HG03460 (cell line): Measurements from ENCODE around the gene SRSF10.
A peak's percentile ranks its signal among the peaks of the same experiment; 100 is the strongest.
"Not testable (repeated sequence)": the region's sequence is repeated elsewhere in the genome, so short reads cannot be mapped to it uniquely, and the experiment has no call there.

Experiments
- ATAC-seq: cut with Tn5 transposase; IDR thresholded peaks from one replicate; pipeline ENCODE4 v1.9.1; 2021; ENCODE audit not compliant: unreplicated experiment

SRSF10 gene

GRCh38 chr1:23999156-23999671, 19.1 kb upstream of the SRSF10 start:
- ATAC-seq, result no peak

- ATAC-seq, result no peak
Measured at GRCh38 chr1:23997812-23998211, 17.7 kb upstream of the SRSF10 start.

DNA sequence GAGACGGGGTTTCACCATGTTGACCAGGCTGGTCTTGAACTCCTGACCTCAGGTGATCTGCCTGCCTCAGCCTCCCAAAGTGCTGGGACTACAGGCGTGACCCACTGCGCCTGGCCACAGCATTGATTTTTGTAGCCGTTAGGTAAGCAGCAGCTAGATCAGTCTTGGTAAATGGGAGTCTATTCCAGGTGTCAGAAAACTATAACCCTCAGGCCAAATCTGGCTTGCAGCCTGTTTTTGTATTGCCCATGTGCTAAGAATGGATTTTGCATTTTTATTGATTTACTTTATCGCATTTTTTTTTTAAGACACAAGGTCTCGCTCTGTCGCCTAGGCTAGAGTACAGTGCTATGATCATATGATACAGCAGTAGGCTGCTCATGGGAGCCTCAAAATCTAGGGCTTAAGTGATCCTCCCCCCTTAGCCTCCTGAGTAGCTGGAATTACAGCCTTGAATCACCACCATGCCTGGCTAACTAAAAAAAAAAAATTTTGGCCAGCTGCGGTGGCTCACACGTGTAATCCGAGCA, 16.6 kb upstream of the SRSF10 start:
- ATAC-seq, result no peak

- ATAC-seq, result no peak
Measured at GRCh38 chr1:23995431-23995837, 15.3 kb upstream of the SRSF10 start.

- not testable (repeated sequence) for ATAC-seq
Measured at GRCh38 chr1:23992011-23992410, 11.9 kb upstream of the SRSF10 start.

- no peak for ATAC-seq
Measured at GRCh38 chr1:23989263-23989662, 9.1 kb upstream of the SRSF10 start.

DNA sequence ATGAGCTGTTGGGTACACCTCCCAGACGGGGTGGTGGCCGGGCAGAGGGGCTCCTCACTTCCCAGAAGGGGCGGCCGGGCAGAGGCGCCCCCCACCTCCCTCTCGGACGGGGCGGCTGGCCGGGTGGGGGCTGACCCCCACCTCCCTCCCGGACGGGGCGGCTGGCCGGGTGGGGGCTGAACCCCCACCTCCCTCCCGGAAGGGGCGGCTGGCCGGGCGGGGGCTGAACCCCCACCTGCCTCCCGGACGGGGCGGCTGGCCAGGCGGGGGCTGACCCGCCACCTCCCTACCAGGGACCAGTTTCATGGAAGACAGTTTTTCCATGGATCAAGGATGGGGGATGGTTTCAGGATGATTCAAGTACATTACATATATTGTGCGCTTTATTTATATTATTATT, 6.9 kb upstream of the SRSF10 start:
- not testable (repeated sequence) for ATAC-seq

GRCh38 chr1:23984417-23985186, 4.5 kb upstream of the SRSF10 start:
- ATAC-seq, result no peak

GRCh38 chr1:23980728-23981070, 572 bp upstream of the SRSF10 start:
- ATAC-seq, result peak; percentile 16

DNA sequence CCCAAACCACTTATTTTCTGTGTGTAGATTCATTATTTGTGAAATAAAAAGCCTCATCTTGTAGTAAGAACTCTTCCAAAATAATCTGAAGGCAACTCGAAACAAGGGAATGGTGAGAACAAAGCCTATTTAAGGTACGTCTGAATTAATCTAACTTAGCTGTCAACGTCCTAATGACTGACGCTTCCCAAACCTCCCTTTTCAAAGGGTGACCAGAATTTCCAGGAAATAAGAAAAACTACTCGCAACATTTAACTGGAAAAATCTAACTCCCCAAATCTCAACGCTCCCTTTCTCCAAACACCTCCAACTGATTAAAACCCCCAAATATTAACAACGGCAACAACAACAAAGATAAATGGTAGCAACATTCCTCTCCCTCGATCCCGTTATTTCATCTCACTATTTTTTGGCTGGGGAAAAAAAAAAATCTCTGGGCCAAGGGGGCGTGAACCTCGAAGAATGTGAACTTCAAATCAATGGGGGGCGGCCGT, 693 bp downstream of the SRSF10 start:
- ATAC-seq, result no peak

GRCh38 chr1:23978805-23979204, 1.3 kb downstream of the SRSF10 start:
- no peak for ATAC-seq

- ATAC-seq, result no peak
Measured at GRCh38 chr1:23977854-23978191, 2.3 kb downstream of the SRSF10 start.

GRCh38 chr1:23977187-23977853, 2.8 kb downstream of the SRSF10 start:
- ATAC-seq, result no peak

DNA sequence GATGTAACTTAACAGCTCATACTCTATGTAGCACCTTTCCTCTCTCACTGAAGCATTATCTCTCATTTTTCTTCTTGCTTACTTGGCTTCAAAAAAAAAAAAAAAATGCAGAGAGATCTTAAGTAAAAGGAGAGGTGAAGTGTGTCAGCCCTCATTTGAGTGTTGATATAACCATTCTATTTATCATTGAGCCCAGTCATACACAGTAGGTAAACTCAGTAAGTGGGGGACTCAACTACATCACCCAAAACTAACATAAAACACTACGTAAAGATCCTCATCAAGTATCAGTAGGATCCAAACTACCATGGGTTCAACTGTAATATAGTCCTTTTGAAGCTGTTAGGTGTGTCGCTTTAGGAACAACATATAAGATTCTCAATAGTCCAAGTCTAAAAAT, 12.3 kb downstream of the SRSF10 start:
- no peak for ATAC-seq

DNA sequence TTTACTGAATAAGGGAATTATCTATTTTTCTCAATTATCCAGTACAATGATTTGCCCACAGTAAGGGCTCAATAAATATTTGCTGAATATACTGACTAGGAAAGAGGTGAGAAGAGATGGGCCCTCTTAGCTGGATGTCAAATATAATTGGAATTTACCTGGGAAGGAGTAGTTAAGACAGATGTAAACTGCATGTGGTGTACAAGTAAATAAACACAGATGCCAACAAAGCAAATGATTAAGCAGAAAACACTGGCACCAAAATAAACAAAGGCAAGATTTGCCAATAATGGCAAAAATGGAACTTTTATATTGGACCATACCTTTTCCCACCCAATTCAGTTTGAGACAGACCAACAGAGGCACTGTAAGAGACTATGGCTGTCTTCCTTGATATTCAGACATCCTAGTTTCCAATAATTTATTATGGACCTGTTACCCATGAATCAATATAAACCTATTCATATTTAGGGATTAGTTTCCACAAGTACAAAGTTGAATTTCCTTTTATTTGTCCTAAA, 13.1 kb downstream of the SRSF10 start:
- ATAC-seq, result no peak

DNA sequence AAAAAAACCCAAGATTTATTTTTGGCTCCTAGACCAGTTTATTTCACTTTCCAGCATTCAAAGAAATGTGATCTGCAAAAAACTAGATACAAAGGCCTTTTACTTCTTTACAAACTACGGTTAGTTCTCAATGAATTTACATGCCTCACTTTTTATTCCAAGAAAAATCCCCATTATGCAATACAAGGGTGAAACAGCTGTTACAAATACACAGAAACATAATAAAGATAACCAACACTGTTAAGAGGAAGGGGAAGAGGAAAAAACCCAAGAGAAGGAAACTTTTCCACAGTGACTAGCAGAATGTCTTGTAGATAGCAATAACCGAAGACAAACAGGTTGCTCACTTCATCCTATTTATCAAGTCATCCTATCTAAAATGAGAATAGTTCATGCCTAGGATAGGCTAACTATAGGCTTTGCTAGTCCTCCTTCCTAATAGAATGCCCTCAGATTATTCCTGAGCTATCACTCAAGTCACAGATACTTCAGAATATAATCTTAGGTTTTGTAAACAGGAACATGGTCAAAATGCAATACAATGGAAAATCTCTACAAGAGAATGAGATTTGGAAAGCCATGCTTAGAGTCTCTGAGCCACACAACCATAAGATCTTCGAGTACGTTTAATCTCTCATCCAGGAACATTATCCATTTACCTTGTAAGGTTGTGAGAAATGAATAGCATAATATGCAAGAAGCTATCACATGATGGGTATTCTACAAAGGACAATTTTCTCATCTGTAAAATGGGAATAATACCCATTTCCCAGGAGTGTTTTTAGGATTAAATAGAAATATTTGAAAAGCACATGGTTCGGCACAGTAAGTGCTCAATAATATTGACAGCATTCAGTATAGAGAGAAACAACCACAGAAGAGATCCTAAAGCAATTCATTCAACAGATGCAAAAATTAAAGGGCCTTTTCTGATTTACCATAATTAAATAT, 15.1 kb downstream of the SRSF10 start:
- ATAC-seq, result no peak

GRCh38 chr1:23964235-23964668, 15.9 kb downstream of the SRSF10 start:
- ATAC-seq, result no peak

DNA sequence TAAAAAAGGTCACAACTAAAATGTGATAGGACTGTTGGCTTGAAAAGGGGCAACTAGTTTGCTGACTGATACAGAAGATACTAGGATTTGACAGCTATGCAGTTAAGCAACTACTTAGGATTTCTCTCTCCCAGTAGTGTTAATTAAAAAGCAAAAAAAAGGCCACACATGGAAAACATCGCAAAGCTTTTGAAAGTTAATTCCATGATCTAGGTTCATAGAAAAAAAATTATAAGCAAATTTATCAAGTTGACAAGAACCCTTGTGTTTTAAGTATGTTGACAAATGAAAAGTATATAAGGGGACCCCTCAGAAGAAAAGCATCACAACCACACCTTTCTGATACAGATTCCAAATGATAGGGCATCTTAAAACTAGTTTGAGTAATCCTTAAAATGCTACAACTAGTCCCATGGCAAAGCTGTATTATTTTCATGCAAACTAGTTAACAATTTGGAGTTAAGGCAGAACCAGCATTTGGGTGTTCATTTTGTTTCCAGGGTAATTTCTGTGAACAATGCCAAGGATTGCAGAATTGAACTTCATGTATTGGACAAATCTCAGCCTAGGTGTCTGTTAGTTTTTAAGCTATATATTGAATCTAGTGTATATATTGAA, 16.4 kb downstream of the SRSF10 start:
- ATAC-seq, result no peak

GRCh38 chr1:23960291-23961020, 19.7 kb downstream of the SRSF10 start:
- no peak for ATAC-seq
